ENCODE results near the gene GPR156.
"Not testable (repeated sequence)": the region's sequence is repeated elsewhere in the genome, so short reads cannot be mapped to it uniquely, and the experiment has no call there.

GPR156 gene

GRCh38 chr3:120274739-120275167, 10.3 kb downstream of the GPR156 start:
- no peak for DNase-seq (ENCODE audit: low spot score)

- DNase-seq (ENCODE audit: low spot score), result no peak
Measured at GRCh38 chr3:120272286-120272685, 12.7 kb downstream of the GPR156 start.

GRCh38 chr3:120265989-120266388, 19.0 kb downstream of the GPR156 start:
- no peak for DNase-seq (ENCODE audit: low spot score)

- no peak for DNase-seq (ENCODE audit: low spot score)
Measured at GRCh38 chr3:120264963-120265362, 20.1 kb downstream of the GPR156 start.

- DNase-seq (ENCODE audit: low spot score), result no peak
Measured at GRCh38 chr3:120263792-120264191, 21.2 kb downstream of the GPR156 start.

- DNase-seq (ENCODE audit: low spot score), result no peak
Measured at GRCh38 chr3:120258009-120258408, 27.0 kb downstream of the GPR156 start.

GRCh38 chr3:120245386-120245785, 39.6 kb downstream of the GPR156 start:
- no peak for DNase-seq (ENCODE audit: low spot score)

GRCh38 chr3:120244834-120245225, 40.2 kb downstream of the GPR156 start:
- DNase-seq (ENCODE audit: low spot score), result no peak

- no peak for DNase-seq (ENCODE audit: low spot score)
Measured at GRCh38 chr3:120239644-120240043, 45.4 kb downstream of the GPR156 start.

GRCh38 chr3:120227710-120228347, 57.2 kb downstream of the GPR156 start:
- DNase-seq (ENCODE audit: low spot score), result no peak

- no peak for DNase-seq (ENCODE audit: low spot score)
Measured at GRCh38 chr3:120224237-120224636, 60.8 kb downstream of the GPR156 start.

- no peak for DNase-seq (ENCODE audit: low spot score)
Measured at GRCh38 chr3:120218981-120219380, 66.0 kb downstream of the GPR156 start.

GRCh38 chr3:120216633-120217032, 68.4 kb downstream of the GPR156 start:
- DNase-seq (ENCODE audit: low spot score), result not testable (repeated sequence)

- no peak for DNase-seq (ENCODE audit: low spot score)
Measured at GRCh38 chr3:120214176-120214575, 70.8 kb downstream of the GPR156 start.

- DNase-seq (ENCODE audit: low spot score), result no peak
Measured at GRCh38 chr3:120212505-120212904, 72.5 kb downstream of the GPR156 start.

- no peak for DNase-seq (ENCODE audit: low spot score)
Measured at GRCh38 chr3:120209425-120209824, 75.6 kb downstream of the GPR156 start.

GRCh38 chr3:120204338-120204737, 80.7 kb downstream of the GPR156 start:
- DNase-seq (ENCODE audit: low spot score), result no peak

- DNase-seq (ENCODE audit: low spot score), result no peak
Measured at GRCh38 chr3:120203621-120204020, 81.4 kb downstream of the GPR156 start.

GRCh38 chr3:120203016-120203415, 82.0 kb downstream of the GPR156 start:
- DNase-seq (ENCODE audit: low spot score), result no peak

GRCh38 chr3:120202363-120202762, 82.7 kb downstream of the GPR156 start:
- no peak for DNase-seq (ENCODE audit: low spot score)

- no peak for DNase-seq (ENCODE audit: low spot score)
Measured at GRCh38 chr3:120200493-120201235, 84.4 kb downstream of the GPR156 start.

- DNase-seq (ENCODE audit: low spot score), result no peak
Measured at GRCh38 chr3:120198305-120198878, 86.6 kb downstream of the GPR156 start.

GRCh38 chr3:120196812-120197211, 88.2 kb downstream of the GPR156 start:
- DNase-seq (ENCODE audit: low spot score), result no peak

Measured in hematopoietic multipotent progenitor cell treated with erythropoietin and hydrocortisone succinate and interleukin-3 and kit ligand, for 15 days (in vitro differentiated cells).